ENCODE measurements around the gene CHST15.
"Not testable (repeated sequence)": the region's sequence is repeated elsewhere in the genome, so short reads cannot be mapped to it uniquely, and the experiment has no call there.

CHST15 gene

GRCh38 chr10:124124123-124124768 lies 30.8 kb upstream of the CHST15 start:
- DNase-seq = no peak

GRCh38 chr10:124123156-124123555 lies 29.8 kb upstream of the CHST15 start:
- DNase-seq = no peak

- no peak for DNase-seq
Observed at GRCh38 chr10:124122211-124122610, 28.8 kb upstream of the CHST15 start.

- DNase-seq = no peak
Observed at GRCh38 chr10:124120410-124121061, 27.1 kb upstream of the CHST15 start.

- no peak for DNase-seq
Observed at GRCh38 chr10:124119946-124120345, 26.5 kb upstream of the CHST15 start.

GRCh38 chr10:124119216-124119615 lies 25.8 kb upstream of the CHST15 start:
- DNase-seq = no peak

GRCh38 chr10:124117833-124118232 lies 24.4 kb upstream of the CHST15 start:
- no peak for DNase-seq

GRCh38 chr10:124117511-124117785 lies 24.1 kb upstream of the CHST15 start:
- no peak for DNase-seq

- DNase-seq = no peak
Observed at GRCh38 chr10:124116771-124117510, 23.5 kb upstream of the CHST15 start.

GRCh38 chr10:124114696-124115095 lies 21.3 kb upstream of the CHST15 start:
- no peak for DNase-seq

GRCh38 chr10:124112891-124113580 lies 19.6 kb upstream of the CHST15 start:
- DNase-seq = no peak

- DNase-seq = no peak
Observed at GRCh38 chr10:124110882-124111281, 17.5 kb upstream of the CHST15 start.

- no peak for DNase-seq
Observed at GRCh38 chr10:124109261-124109660, 15.9 kb upstream of the CHST15 start.

- no peak for DNase-seq
Observed at GRCh38 chr10:124107072-124107471, 13.7 kb upstream of the CHST15 start.

GRCh38 chr10:124106241-124106879 lies 13.0 kb upstream of the CHST15 start:
- no peak for DNase-seq

- no peak for DNase-seq
Observed at GRCh38 chr10:124105594-124105993, 12.2 kb upstream of the CHST15 start.

GRCh38 chr10:124105045-124105444 lies 11.6 kb upstream of the CHST15 start:
- no peak for DNase-seq

- DNase-seq = no peak
Observed at GRCh38 chr10:124104011-124104627, 10.7 kb upstream of the CHST15 start.

GRCh38 chr10:124101351-124101750 lies 8.0 kb upstream of the CHST15 start:
- DNase-seq = no peak

- not testable (repeated sequence) for DNase-seq
Observed at GRCh38 chr10:124100651-124101050, 7.3 kb upstream of the CHST15 start.

- DNase-seq = no peak
Observed at GRCh38 chr10:124100124-124100523, 6.7 kb upstream of the CHST15 start.

GRCh38 chr10:124099604-124100003 lies 6.2 kb upstream of the CHST15 start:
- DNase-seq = no peak

- DNase-seq = no peak
Observed at GRCh38 chr10:124098575-124098974, 5.2 kb upstream of the CHST15 start.
